Stimulated activated CD4-positive, alpha-beta T cell treated with anti-CD3 and anti-CD28 coated beads, Interleukin-4, amount 100 ng/mL, for 1 hour (primary cell): ENCODE data around the gene TBX22.
"Not testable (repeated sequence)": the region's sequence is repeated elsewhere in the genome, so short reads cannot be mapped to it uniquely, and the experiment has no call there.

Experiments
- DNase-seq: peaks from one replicate; pipeline ENCODE4 v3.0.0-alpha.2; 2020

Gene TBX22

GRCh38 chrX:80014141-80014940, at the start of gene TBX22:
TSS of gene TBX22 (plus strand) at chrX:80014753. CDS start at chrX:80022270, 7,517 bp downstream.
- DNase-seq, result no peak

- DNase-seq, result no peak
These were observed 38.9 kb upstream of the TBX22 start for GRCh38 chrX:79975605-79976004.

GRCh38 chrX:80004458-80004857, 10.1 kb upstream of the TBX22 start:
- DNase-seq, result no peak

GRCh38 chrX:80011522-80011921, 3.0 kb upstream of the TBX22 start:
- DNase-seq, result no peak

- no peak for DNase-seq
These were observed 1.6 kb downstream of the TBX22 start for GRCh38 chrX:80016182-80016581.

- DNase-seq, result no peak
These were observed 7.1 kb downstream of the TBX22 start for GRCh38 chrX:80021621-80022020.

GRCh38 chrX:80022363-80023031, 7.9 kb downstream of the TBX22 start:
- no peak for DNase-seq

- DNase-seq, result no peak
These were observed 11.6 kb downstream of the TBX22 start for GRCh38 chrX:80026116-80026515.

- not testable (repeated sequence) for DNase-seq
These were observed 51.6 kb downstream of the TBX22 start for GRCh38 chrX:80066156-80066555.

GRCh38 chrX:80075625-80076024, 61.1 kb downstream of the TBX22 start:
- DNase-seq, result not testable (repeated sequence)
